Body of pancreas (tissue), 4 donors: ENCODE results near the gene DTX2.
"Not testable (repeated sequence)": the region's sequence is repeated elsewhere in the genome, so short reads cannot be mapped to it uniquely, and the experiment has no call there.

Experiments
- POLR2A ChIP-seq, 3 donors: fragments of 450-650 bp; IDR thresholded peaks; one replicate each; pipeline ENCODE4 v1.6.1; 2016; ENCODE audit warnings: antibody characterized with exemption in 3 of 3, mild to moderate bottlenecking in 2 of 3
- TF ChIP-seq, protein P1 (sequence below), 7 experiments: fragments of 450-650 bp in 4 of 7; fragments of 200-600 bp in 3 of 7; sonication (generic) in 3 of 7; IDR thresholded peaks; one replicate each; pipeline ENCODE4 v1.5.1; 2016 to 2019; ENCODE audit warnings: antibody characterized with exemption in 7 of 7

DNA sequence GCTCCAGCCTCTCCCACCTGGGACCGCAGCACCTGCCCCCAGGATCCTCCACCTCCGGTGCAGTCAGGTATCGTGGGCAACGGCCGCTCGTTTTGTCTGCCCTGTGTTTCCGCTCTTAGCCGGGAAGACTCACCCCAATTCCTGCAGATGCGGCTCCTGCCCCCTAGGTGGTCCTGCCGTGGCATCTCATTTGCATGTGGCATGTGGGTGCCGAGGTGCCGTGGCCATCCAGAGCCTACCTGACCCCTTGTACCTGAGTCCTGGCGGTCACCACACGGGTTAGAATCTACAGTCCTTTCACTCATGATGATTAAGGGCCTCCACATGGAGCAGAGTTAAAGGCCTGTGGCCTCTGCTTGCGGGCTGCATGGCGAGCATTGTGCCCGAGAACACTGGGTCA lies 21.6 kb downstream of the DTX2 start:
- TF ChIP-seq POLR2A (IDR thresholded peaks at IDR 0.05): not testable (repeated sequence)
- TF ChIP-seq, protein P1, sequence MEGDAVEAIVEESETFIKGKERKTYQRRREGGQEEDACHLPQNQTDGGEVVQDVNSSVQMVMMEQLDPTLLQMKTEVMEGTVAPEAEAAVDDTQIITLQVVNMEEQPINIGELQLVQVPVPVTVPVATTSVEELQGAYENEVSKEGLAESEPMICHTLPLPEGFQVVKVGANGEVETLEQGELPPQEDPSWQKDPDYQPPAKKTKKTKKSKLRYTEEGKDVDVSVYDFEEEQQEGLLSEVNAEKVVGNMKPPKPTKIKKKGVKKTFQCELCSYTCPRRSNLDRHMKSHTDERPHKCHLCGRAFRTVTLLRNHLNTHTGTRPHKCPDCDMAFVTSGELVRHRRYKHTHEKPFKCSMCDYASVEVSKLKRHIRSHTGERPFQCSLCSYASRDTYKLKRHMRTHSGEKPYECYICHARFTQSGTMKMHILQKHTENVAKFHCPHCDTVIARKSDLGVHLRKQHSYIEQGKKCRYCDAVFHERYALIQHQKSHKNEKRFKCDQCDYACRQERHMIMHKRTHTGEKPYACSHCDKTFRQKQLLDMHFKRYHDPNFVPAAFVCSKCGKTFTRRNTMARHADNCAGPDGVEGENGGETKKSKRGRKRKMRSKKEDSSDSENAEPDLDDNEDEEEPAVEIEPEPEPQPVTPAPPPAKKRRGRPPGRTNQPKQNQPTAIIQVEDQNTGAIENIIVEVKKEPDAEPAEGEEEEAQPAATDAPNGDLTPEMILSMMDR (IDR thresholded peaks at IDR 0.05): not testable (repeated sequence)
